ENCODE results near the gene CORIN.

GRCh38 chr4:47731182-47731581 lies 106.7 kb downstream of the CORIN start:
- TF ChIP-seq, protein P1, sequence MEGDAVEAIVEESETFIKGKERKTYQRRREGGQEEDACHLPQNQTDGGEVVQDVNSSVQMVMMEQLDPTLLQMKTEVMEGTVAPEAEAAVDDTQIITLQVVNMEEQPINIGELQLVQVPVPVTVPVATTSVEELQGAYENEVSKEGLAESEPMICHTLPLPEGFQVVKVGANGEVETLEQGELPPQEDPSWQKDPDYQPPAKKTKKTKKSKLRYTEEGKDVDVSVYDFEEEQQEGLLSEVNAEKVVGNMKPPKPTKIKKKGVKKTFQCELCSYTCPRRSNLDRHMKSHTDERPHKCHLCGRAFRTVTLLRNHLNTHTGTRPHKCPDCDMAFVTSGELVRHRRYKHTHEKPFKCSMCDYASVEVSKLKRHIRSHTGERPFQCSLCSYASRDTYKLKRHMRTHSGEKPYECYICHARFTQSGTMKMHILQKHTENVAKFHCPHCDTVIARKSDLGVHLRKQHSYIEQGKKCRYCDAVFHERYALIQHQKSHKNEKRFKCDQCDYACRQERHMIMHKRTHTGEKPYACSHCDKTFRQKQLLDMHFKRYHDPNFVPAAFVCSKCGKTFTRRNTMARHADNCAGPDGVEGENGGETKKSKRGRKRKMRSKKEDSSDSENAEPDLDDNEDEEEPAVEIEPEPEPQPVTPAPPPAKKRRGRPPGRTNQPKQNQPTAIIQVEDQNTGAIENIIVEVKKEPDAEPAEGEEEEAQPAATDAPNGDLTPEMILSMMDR (IDR thresholded peaks at IDR 0.05; ENCODE audit: insufficient read depth, low read length, poor library complexity, severe bottlenecking): no peak
- no peak for TF ChIP-seq EZH2phosphoT487 (conservative IDR thresholded peaks at IDR 0.05; ENCODE audit: low read length)
